Coronary artery (tissue), 2 donors: Measurements from ENCODE around the gene ACACB.
"Not testable (repeated sequence)": the region's sequence is repeated elsewhere in the genome, so short reads cannot be mapped to it uniquely, and the experiment has no call there.

Source experiments
- DNase-seq: peaks from one replicate; pipeline ENCODE4 v3.0.0-alpha.2; 2017; ENCODE audit warnings: low spot score
- H3K27ac ChIP-seq, 2 donors: fragments of 200-600 bp; sonication (generic); one replicate each; pipeline ENCODE4 v1.5.1; 2016 to 2019
- H3K4me3 ChIP-seq: fragments of 200-600 bp; sonication (generic); 2 replicates; pipeline ENCODE4 v1.5.1; 2016; ENCODE audit warnings: mild to moderate bottlenecking, moderate library complexity
- TF ChIP-seq, protein P1 (sequence below): fragments of 200-600 bp; sonication (generic); IDR thresholded peaks from one replicate; pipeline ENCODE4 v1.5.1; 2019; ENCODE audit warnings: antibody characterized with exemption

The ACACB gene

DNA sequence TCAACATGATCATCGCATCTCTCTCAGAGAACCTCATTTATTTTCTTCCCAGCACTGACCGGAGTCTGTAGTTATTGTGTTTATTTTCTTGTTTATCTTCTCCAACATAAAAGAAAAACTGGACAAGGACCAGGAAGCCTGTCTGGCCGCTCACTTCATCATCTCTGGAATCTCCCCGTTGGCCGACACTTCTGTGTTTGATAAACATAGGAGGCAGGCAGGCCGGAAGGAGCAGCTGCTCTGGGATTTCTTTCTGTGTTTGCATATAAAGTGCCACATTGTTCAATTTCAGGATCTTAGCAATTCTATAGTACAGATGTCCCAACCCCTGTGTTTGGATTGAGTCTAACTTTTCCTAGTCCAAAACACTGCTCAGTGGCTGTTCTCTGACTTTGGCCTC is 53.3 kb downstream of the ACACB start:
- TF ChIP-seq, protein P1, sequence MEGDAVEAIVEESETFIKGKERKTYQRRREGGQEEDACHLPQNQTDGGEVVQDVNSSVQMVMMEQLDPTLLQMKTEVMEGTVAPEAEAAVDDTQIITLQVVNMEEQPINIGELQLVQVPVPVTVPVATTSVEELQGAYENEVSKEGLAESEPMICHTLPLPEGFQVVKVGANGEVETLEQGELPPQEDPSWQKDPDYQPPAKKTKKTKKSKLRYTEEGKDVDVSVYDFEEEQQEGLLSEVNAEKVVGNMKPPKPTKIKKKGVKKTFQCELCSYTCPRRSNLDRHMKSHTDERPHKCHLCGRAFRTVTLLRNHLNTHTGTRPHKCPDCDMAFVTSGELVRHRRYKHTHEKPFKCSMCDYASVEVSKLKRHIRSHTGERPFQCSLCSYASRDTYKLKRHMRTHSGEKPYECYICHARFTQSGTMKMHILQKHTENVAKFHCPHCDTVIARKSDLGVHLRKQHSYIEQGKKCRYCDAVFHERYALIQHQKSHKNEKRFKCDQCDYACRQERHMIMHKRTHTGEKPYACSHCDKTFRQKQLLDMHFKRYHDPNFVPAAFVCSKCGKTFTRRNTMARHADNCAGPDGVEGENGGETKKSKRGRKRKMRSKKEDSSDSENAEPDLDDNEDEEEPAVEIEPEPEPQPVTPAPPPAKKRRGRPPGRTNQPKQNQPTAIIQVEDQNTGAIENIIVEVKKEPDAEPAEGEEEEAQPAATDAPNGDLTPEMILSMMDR, result no peak
- Histone ChIP-seq H3K27ac (no peak overlapping the region), H3K4me3 (no peak overlapping the region)
- DNase-seq, result no peak

DNA sequence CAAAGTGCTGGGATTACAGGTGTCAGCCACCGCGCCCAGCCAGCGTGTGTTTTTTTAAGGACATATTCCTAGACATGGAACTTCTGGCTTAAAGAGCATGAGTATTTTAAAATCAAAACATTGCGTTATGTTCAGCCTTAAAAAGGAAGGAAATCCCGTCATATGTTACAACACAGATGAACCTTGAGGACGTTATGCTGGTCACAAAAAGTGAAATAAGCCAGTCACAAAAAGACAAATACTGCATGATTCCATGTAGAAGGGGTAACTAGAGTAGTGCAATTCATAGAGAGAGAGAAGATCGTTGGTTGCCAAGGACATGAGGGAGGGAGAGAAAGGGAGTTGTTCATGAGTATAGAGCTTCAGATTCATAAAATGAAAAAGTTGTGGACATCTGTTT is 53.9 kb downstream of the ACACB start:
- no peak for DNase-seq
- H3K4me3 ChIP-seq, result no peak overlapping the region
- TF ChIP-seq, protein P1, result no peak
- H3K27ac ChIP-seq, result no peak overlapping the region

DNA sequence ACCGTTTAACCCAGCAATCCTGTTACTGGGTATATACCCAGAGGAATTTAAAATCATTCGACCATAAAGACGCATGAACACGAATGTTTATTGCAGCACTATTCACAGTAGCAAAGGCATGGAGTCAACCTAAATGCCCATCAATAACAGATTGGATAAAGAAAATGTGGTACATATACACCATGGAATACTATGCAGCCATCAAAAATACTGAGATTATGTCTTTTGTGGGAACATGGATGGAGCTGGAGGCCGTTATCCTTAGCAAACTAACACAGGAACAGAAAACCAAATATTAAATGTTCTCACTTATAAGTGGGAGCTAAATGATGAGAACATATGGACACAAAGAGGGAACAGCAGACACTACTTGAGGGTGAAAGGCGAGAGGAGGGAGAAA is 56.4 kb downstream of the ACACB start:
- H3K4me3 ChIP-seq, H3K27ac ChIP-seq, DNase-seq: not testable (repeated sequence)

DNA sequence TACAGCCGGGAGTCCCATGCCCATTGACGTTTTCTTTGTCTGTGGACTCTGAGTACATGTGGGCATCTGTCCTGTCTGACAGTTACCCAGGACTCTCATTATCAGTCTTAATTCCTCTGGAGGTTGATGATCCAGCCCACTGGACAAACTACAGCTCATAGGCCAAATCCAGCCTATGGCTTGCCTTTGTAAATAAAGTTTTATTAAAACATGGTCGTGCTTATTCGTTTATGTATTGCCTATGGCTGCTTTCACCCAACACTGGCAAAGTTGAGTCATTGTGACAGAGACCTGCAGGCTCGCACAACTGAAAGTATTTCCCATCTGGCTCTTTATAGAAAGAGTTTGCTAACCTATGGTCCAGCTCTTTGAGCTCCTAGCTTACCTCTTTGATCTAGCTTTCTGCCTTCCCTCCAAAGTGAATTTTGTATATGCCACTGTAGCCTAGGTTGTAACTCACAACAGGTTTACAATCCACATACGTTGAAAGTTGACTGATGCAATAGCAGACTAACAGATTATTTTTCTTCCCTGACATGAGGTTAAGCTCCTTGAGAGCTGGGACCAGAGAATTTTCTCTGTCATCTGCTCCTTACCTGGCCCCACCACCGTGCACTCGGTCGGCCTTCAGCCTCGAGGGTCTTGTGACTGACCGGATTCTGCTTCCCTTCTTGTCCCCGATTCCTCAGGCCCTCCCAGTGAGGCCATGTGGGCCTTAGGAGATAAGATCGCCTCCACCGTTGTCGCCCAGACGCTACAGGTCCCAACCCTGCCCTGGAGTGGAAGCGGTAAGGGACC is 57.3 kb downstream of the ACACB start:
- DNase-seq, result no peak

DNA sequence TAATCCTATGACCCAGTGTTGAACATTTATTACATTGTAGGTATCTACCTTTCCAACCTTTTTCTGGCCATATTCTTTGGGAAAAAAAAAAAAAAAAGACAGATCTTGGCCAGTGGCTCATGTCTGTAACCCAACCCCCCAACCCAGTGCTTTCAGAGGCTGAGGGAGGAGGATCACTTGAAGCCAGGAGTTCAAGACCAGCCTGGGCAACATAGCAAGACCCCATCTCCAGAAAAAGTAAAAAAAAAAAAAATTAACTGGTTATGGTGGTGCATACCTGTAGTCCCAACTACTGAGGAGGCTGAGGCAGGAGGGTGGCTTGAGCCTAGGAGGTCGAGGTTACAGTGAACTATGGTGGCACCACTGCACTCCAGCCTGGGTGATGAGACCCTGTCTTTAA is 58.1 kb downstream of the ACACB start:
- Histone ChIP-seq H3K27ac (no peak overlapping the region), H3K4me3 (no peak overlapping the region)
- DNase-seq, result no peak
- TF ChIP-seq, protein P1, result no peak

More for the DNA sequence above, 57.3 kb downstream of the ACACB start:
- Histone ChIP-seq H3K27ac (no peak overlapping the region), H3K4me3 (no peak overlapping the region)
- TF ChIP-seq, protein P1, result no peak

DNA sequence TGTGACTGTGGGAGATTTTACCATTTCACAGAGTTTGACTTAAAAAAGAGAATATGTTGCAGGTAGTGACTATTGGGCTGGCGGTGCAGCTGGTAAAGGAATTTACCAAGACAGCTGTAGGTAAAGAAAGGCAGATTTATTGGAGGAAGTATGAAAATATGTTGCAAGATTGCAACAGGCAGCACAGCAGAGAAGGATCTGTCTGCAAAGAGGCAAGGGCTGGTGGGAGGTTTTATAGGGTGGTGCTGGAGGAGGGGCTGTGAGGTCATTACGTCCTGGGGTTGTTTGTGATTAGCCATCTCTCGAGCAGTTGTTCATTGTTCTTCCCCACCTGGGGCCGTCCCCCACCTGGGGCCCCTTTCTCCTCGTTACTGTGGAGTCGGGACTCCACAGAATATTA is 62.1 kb downstream of the ACACB start:
- DNase-seq, result no peak
- no peak overlapping the region for H3K4me3 ChIP-seq
- H3K27ac ChIP-seq, result no peak overlapping the region
- TF ChIP-seq, protein P1, result no peak

DNA sequence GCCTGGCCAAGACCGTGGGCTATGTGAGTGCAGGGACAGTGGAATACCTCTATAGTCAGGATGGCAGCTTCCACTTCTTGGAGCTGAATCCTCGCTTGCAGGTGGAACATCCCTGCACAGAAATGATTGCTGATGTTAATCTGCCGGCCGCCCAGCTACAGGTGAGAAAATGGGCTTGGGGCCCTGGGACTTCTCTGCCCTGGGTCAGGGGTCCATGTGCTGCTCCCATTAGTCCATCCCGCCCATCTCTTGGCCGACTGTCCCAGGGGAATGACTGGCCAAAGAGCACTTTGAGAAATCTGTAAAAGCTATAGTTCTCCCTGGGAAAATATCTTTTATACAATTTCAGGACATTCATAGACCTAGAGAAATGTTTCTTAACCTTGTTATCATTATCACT is 63.5 kb downstream of the ACACB start:
- no peak for DNase-seq
- TF ChIP-seq, protein P1, result no peak
- no peak overlapping the region for H3K4me3 ChIP-seq
- no peak overlapping the region for H3K27ac ChIP-seq
